Mucosa of rectum (tissue), 2 donors: ENCODE data around the gene LRRC8C.
"Not testable (repeated sequence)": the region's sequence is repeated elsewhere in the genome, so short reads cannot be mapped to it uniquely, and the experiment has no call there.

Source experiments
- H3K27ac ChIP-seq, 2 donors: one replicate each; pipeline ENCODE4 v1.7.0; 2013; ENCODE audit warnings: inconsistent platforms in 2 of 2, low read depth in 2 of 2, low read length in 2 of 2
- H3K27me3 ChIP-seq, 2 donors: one replicate each; pipeline ENCODE4 v1.7.0; 2013; ENCODE audit warnings: low read length in 2 of 2; ENCODE audit not compliant: control insufficient read depth in 2 of 2, insufficient read depth in 2 of 2
- H3K36me3 ChIP-seq, 2 donors: one replicate each; pipeline ENCODE4 v1.7.0; 2013; ENCODE audit warnings: low read length in 2 of 2; ENCODE audit not compliant: control insufficient read depth in 2 of 2, insufficient read depth in 2 of 2
- H3K4me1 ChIP-seq, 2 donors: one replicate each; pipeline ENCODE4 v1.7.0; 2013; ENCODE audit warnings: low read length in 2 of 2, mild to moderate bottlenecking in 1 of 2; ENCODE audit not compliant: control insufficient read depth in 2 of 2, insufficient read depth in 2 of 2
- H3K4me3 ChIP-seq, 2 donors: one replicate each; pipeline ENCODE4 v1.7.0; 2013; ENCODE audit warnings: low read length in 2 of 2
- H3K9ac ChIP-seq, 2 donors: one replicate each; pipeline ENCODE4 v1.7.0; 2013; ENCODE audit warnings: low read length in 2 of 2, low read depth in 1 of 2, mild to moderate bottlenecking in 1 of 2
- H3K9me3 ChIP-seq, 2 donors: one replicate each; pipeline ENCODE4 v1.7.0; 2013; ENCODE audit warnings: low read length in 2 of 2; ENCODE audit not compliant: control insufficient read depth in 2 of 2
- donor health status: healthy.
- donor health status: Normal muscosa, but diverticular disease.

LRRC8C gene

DNA sequence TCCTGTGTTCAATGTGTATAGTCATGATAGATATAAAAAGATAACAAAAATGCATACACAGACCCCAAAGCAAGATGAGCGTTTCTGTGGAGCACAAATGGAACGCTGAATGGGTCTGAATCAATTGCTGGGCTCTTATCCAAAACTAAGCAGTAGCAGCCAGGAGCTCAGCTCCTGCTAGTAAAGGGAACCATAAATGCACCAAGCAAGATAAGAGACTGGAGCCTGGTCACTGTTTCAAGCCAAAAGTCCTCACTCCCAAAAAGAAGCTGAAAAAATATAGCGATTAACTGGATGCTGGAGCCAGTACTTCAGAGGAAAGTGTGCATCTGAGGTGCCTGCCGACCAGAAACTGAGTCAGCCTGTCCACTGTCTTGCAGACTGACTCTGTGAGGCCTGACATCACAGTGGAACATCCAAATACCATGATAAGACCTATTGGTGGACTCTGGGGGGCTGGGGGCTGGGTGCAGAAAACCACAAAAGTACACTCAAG, 68.9 kb downstream of the LRRC8C start:
- Histone ChIP-seq H3K9me3 (no peaks in the 10 kb centered on the region), H3K27ac (no peak overlapping the region)

DNA sequence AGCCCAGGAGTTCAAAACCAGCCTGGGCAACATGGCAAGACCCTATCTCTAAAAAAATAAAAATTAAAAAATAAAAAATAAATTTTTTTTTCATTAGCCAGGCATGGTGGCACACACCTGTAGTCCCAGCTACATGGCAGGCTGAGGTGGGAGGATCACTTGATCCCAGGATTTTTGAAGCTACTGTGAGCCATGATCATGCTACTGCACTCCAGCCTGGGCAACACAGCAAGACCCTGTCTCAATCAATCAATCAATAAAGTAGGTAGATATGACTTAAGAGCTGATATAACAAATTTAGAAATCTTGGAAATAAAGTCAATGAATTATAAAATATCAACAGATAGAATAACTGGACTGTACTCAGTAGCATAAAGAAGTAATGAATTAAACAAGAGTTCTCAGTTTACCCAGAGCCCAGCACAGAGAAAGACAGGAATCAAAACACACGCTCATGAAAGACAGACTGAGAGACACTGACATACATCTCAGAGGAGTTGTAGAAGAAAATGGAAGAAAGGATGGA, 69.7 kb downstream of the LRRC8C start:
- H3K27me3 ChIP-seq, result no peaks in the 10 kb centered on the region
- H3K9me3 ChIP-seq, result no peaks in the 10 kb centered on the region
- no peak overlapping the region for H3K27ac ChIP-seq
- peaks cover 3 to 5% of the 10 kb centered on the region in 2 donors for H3K4me1 ChIP-seq
- H3K36me3 ChIP-seq, result no peaks in the 10 kb centered on the region
- H3K4me3 ChIP-seq, result no peak overlapping the region
- no peak overlapping the region for H3K9ac ChIP-seq

More for the DNA sequence above, 68.9 kb downstream of the LRRC8C start:
- Histone ChIP-seq H3K4me1 (peaks cover 3 to 5% of the 10 kb centered on the region in 2 donors), H3K27me3 (no peaks in the 10 kb centered on the region), H3K9ac (no peak overlapping the region), H3K4me3 (no peak overlapping the region), H3K36me3 (no peaks in the 10 kb centered on the region)

DNA sequence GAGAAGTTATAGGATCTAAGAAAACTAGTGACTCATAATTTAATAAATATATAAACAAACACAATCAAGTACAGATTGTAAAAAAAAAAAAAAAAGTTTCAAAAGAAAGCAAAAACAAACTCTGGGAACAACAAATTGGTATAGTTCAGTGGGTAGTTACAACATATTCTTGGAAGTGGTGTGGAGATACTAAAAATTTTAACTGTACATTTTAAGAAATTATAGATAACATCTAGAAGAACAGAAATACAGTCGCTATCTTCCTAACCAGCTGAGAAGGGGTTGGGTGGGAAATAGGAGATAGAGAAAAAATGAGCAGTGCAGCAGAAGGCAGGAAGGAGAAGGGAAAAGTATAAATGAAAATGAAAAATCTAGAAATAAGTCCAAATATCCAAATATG, 70.5 kb downstream of the LRRC8C start:
- H3K27ac ChIP-seq, result no peak overlapping the region
- H3K9ac ChIP-seq, result no peak overlapping the region
- no peak overlapping the region for H3K4me3 ChIP-seq
- no peaks in the 10 kb centered on the region for H3K36me3 ChIP-seq
- peaks cover 0 to 1% of the 10 kb centered on the region in 2 donors for H3K4me1 ChIP-seq
- no peaks in the 10 kb centered on the region for H3K27me3 ChIP-seq
- H3K9me3 ChIP-seq, result no peaks in the 10 kb centered on the region

GRCh38 chr1:89704014-89704413, 71.1 kb downstream of the LRRC8C start:
- Histone ChIP-seq H3K9me3 (no peaks in the 10 kb centered on the region), H3K27ac (no peak overlapping the region), H3K4me3 (no peak overlapping the region), H3K4me1 (no peaks in the 10 kb centered on the region), H3K9ac (no peak overlapping the region), H3K27me3 (no peaks in the 10 kb centered on the region), H3K36me3 (no peaks in the 10 kb centered on the region)

- H3K9ac ChIP-seq, H3K4me1 ChIP-seq, H3K27me3 ChIP-seq, H3K9me3 ChIP-seq, H3K4me3 ChIP-seq, H3K27ac ChIP-seq, H3K36me3 ChIP-seq: not testable (repeated sequence)
These were observed 72.0 kb downstream of the LRRC8C start for GRCh38 chr1:89704885-89705284.

DNA sequence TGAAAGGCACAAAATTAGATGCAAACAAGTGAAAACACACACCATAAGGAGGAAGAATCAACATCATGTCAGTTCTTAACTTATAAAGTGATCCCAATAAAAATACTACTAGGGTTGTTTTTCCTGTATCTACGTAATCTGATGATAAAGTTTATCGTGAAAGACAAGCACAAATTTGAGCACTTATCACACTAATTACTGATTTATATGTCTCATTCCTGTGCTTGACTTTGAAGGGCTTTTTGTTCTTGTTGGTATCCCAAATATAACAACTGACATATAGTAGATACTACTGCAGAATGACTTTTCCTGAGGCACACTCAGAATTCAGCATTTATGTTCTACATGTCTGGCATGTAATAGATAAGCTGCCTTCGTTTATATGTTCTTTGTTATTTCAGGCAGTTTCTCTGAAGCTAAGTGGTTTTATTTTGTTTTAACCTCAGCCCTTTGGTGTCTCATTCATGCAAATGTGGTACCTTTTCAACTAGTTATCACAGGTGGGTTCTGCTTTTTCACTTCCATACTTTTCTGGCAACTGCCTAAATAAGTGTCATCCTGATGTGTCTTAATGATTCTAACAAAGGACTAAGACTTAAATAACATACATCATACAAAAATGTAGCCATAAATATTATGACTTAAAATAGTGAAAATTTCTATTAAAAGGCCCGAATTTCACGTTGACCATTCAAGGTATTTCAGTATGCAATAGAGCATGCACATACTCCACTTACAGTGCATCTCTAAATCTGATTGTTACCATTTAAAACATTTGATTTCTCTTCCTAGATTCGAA, 73.2 kb downstream of the LRRC8C start:
- no peaks in the 10 kb centered on the region for H3K4me1 ChIP-seq
- no peaks in the 10 kb centered on the region for H3K9me3 ChIP-seq
- no peaks in the 10 kb centered on the region for H3K36me3 ChIP-seq
- H3K27me3 ChIP-seq, result no peaks in the 10 kb centered on the region
- no peak overlapping the region for H3K27ac ChIP-seq
- no peak overlapping the region for H3K9ac ChIP-seq
- H3K4me3 ChIP-seq, result no peak overlapping the region

- H3K27me3 ChIP-seq, result no peaks in the 10 kb centered on the region
- H3K4me3 ChIP-seq, result no peak overlapping the region
- no peaks in the 10 kb centered on the region for H3K36me3 ChIP-seq
- no peak overlapping the region for H3K9ac ChIP-seq
- H3K27ac ChIP-seq, result peak overlapping the region in 1 of 2 donors; percentile 10
- no peaks in the 10 kb centered on the region for H3K9me3 ChIP-seq
- no peaks in the 10 kb centered on the region for H3K4me1 ChIP-seq
These were observed 73.7 kb downstream of the LRRC8C start for GRCh38 chr1:89706700-89707012.

GRCh38 chr1:89708751-89709375, 75.9 kb downstream of the LRRC8C start:
- Histone ChIP-seq H3K4me1 (no peaks in the 10 kb centered on the region), H3K27ac (no peak overlapping the region), H3K27me3 (no peaks in the 10 kb centered on the region), H3K9ac (no peak overlapping the region), H3K9me3 (no peaks in the 10 kb centered on the region), H3K36me3 (peaks cover 0 to 4% of the 10 kb centered on the region in 2 donors), H3K4me3 (no peak overlapping the region)

- Histone ChIP-seq H3K9me3 (no peaks in the 10 kb centered on the region), H3K27me3 (no peaks in the 10 kb centered on the region), H3K4me3 (no peak overlapping the region), H3K27ac (no peak overlapping the region), H3K9ac (no peak overlapping the region), H3K4me1 (no peaks in the 10 kb centered on the region), H3K36me3 (peaks cover 0 to 4% of the 10 kb centered on the region in 2 donors)
These were observed 77.7 kb downstream of the LRRC8C start for GRCh38 chr1:89710498-89711139.

- H3K27ac ChIP-seq, result no peak overlapping the region
These were observed 78.3 kb downstream of the LRRC8C start for GRCh38 chr1:89711140-89711778.

More at GRCh38 chr1:89711140-89711778, 78.3 kb downstream of the LRRC8C start:
- Histone ChIP-seq H3K27me3 (no peaks in the 10 kb centered on the region), H3K4me3 (no peak overlapping the region), H3K9ac (no peak overlapping the region), H3K9me3 (no peaks in the 10 kb centered on the region), H3K4me1 (no peaks in the 10 kb centered on the region), H3K36me3 (peaks cover 0 to 4% of the 10 kb centered on the region in 2 donors)
